Keratinocyte (primary cell): ENCODE data around the gene S100Z. TPM values are rescaled to one million over a fixed set of nuclear protein-coding genes. Genes with fewer than 3 reads are reported as not detected.

Experiments
- DNase-seq: peaks from one replicate; pipeline ENCODE4 v3.0.0-alpha.2; 2011; ENCODE audit warnings: low read depth, missing footprints, low spot score
- FAIRE-seq: peaks from 2 replicates; lab custom pipeline; 2011; peaks lifted over from hg19 to GRCh38; lab: Jason Lieb, UNC
- H2AFZ ChIP-seq: 2 replicates; pipeline ENCODE4 v1.6.0; 2012; ENCODE audit warnings: low read length, control low read depth, inconsistent platforms; ENCODE audit not compliant: control insufficient read depth
- H3K27ac ChIP-seq: 2 replicates; pipeline ENCODE4 v1.5.1; 2011; ENCODE audit warnings: low read length; ENCODE audit not compliant: control insufficient read depth, insufficient read depth
- H3K27me3 ChIP-seq: 3 replicates; pipeline ENCODE4 v1.6.0; 2011; ENCODE audit warnings: low read length; ENCODE audit not compliant: control insufficient read depth, insufficient read depth; ENCODE audit errors: extremely low read depth
- H3K36me3 ChIP-seq, 2 experiments: 2 replicates in 1 of 2; 3 replicates in 1 of 2; pipeline ENCODE4 v1.5.1; 2011; ENCODE audit warnings: low read length in 2 of 2, mild to moderate bottlenecking in 1 of 2; ENCODE audit not compliant: control insufficient read depth in 2 of 2, insufficient read depth in 2 of 2; ENCODE audit errors: extremely low read depth in 1 of 2
- H3K4me1 ChIP-seq: 3 replicates; pipeline ENCODE4 v1.5.1; 2011; ENCODE audit warnings: low read length; ENCODE audit not compliant: control insufficient read depth, insufficient read depth; ENCODE audit errors: extremely low read depth
- H3K4me2 ChIP-seq: 3 replicates; pipeline ENCODE4 v1.6.0; 2011; ENCODE audit warnings: low read depth, low read length; ENCODE audit not compliant: control insufficient read depth, insufficient read depth; ENCODE audit errors: extremely low read depth
- H3K4me3 ChIP-seq, 3 experiments: fragments of 200-600 bp in 1 of 3; sonication (generic) in 1 of 3; 2 replicates in 2 of 3; 3 replicates in 1 of 3; pipeline ENCODE4 v1.5.1; 2011 to 2016; ENCODE audit warnings: low read length in 3 of 3, mild to moderate bottlenecking in 3 of 3, control low read depth in 2 of 3, inconsistent platforms in 1 of 3, low read depth in 1 of 3, mixed read lengths in 1 of 3, mixed run types in 1 of 3, moderate library complexity in 1 of 3; ENCODE audit not compliant: control insufficient read depth in 2 of 3, insufficient read depth in 2 of 3; ENCODE audit errors: extremely low read depth in 1 of 3
- H3K79me2 ChIP-seq: 2 replicates; pipeline ENCODE4 v1.6.0; 2012; ENCODE audit warnings: low read length; ENCODE audit not compliant: control insufficient read depth, insufficient read depth
- H3K9ac ChIP-seq: 3 replicates; pipeline ENCODE4 v1.6.0; 2011; ENCODE audit warnings: low read length; ENCODE audit not compliant: control insufficient read depth, insufficient read depth; ENCODE audit errors: extremely low read depth
- H3K9me1 ChIP-seq: 3 replicates; pipeline ENCODE4 v1.6.0; 2011; ENCODE audit warnings: low read length; ENCODE audit not compliant: control insufficient read depth, insufficient read depth; ENCODE audit errors: extremely low read depth
- H3K9me3 ChIP-seq: 2 replicates; pipeline ENCODE4 v1.5.1; 2012; ENCODE audit warnings: low read depth, low read length; ENCODE audit not compliant: control insufficient read depth
- H4K20me1 ChIP-seq: 3 replicates; pipeline ENCODE4 v1.6.0; 2011; ENCODE audit warnings: low read length; ENCODE audit not compliant: control insufficient read depth, insufficient read depth; ENCODE audit errors: extremely low read depth
- EZH2 ChIP-seq: IDR thresholded peaks from one replicate; pipeline ENCODE4 v1.6.1; 2012; ENCODE audit warnings: inconsistent platforms, mild to moderate bottlenecking, low read length, moderate library complexity
- dilution Hi-C: fragments of 300-500 bp; cut with MboI; formaldehyde crosslinking; loops from one replicate; pipeline ENCODE4 v1.7.0; 2020; ENCODE audit warnings: low sequenced_read_pairs; ENCODE audit not compliant: extremely low pct_ligation_motif_present
- polyA plus RNA-seq, 5 experiments: library from polyadenylated mRNA; depleted of rRNA in 3 of 5; stranded (reverse) in 3 of 5; stranded (forward) in 1 of 5; unstranded in 1 of 5; fragments of >200 nt; gene quantifications; 1 replicate in 1 of 5; 2 replicates in 3 of 5; 3 replicates in 1 of 5; pipeline versions ENCODE4 v1.2.1 to v1.2.3, GENCODE V29; 2011 to 2012; ENCODE audit warnings: missing spikeins in 2 of 5, low read depth in 1 of 5, low replicate concordance in 1 of 5
- TF ChIP-seq, protein P1 (sequence below), 3 experiments: IDR thresholded peaks in 1 of 3; conservative IDR thresholded peaks in 1 of 3; optimal IDR thresholded peaks in 1 of 3; 2 replicates in 2 of 3; 3 replicates in 1 of 3; pipeline versions ENCODE3 to v1.5.1; 2011; ENCODE audit warnings: low read length in 3 of 3, mild to moderate bottlenecking in 3 of 3, moderate library complexity in 2 of 3, control low read depth in 1 of 3, inconsistent platforms in 1 of 3; ENCODE audit not compliant: insufficient read depth in 2 of 3; ENCODE audit errors: extremely low read depth in 1 of 3

S100Z gene
- polyA plus RNA-seq, 1 donor (not counting 4 experiments of a cell fraction or from before 2014, with no cell fraction given) = not detected

- no peak overlapping the region for H3K27ac ChIP-seq
- DNase-seq = no peak
- H3K4me3 ChIP-seq = no peak overlapping the region
- H4K20me1 ChIP-seq = no peaks in the 10 kb centered on the region
- no peak overlapping the region for H2AFZ ChIP-seq
- dilution Hi-C loops = no loop called here
- TF ChIP-seq EZH2 = no peak
- TF ChIP-seq, protein P1, sequence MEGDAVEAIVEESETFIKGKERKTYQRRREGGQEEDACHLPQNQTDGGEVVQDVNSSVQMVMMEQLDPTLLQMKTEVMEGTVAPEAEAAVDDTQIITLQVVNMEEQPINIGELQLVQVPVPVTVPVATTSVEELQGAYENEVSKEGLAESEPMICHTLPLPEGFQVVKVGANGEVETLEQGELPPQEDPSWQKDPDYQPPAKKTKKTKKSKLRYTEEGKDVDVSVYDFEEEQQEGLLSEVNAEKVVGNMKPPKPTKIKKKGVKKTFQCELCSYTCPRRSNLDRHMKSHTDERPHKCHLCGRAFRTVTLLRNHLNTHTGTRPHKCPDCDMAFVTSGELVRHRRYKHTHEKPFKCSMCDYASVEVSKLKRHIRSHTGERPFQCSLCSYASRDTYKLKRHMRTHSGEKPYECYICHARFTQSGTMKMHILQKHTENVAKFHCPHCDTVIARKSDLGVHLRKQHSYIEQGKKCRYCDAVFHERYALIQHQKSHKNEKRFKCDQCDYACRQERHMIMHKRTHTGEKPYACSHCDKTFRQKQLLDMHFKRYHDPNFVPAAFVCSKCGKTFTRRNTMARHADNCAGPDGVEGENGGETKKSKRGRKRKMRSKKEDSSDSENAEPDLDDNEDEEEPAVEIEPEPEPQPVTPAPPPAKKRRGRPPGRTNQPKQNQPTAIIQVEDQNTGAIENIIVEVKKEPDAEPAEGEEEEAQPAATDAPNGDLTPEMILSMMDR (optimal IDR thresholded peaks at IDR 0.05 in 1 of 3, IDR thresholded peaks at IDR 0.05 in 1 of 3, conservative IDR thresholded peaks at IDR 0.05 in 1 of 3; ENCODE audit: extremely low read depth in 1 of 3, insufficient read depth in 2 of 3, low read length in 3 of 3) = no peak
- H3K4me1 ChIP-seq = no peaks in the 10 kb centered on the region
- H3K9ac ChIP-seq = no peak overlapping the region
- no peaks in the 10 kb centered on the region for H3K27me3 ChIP-seq
- no peaks in the 10 kb centered on the region for H3K36me3 ChIP-seq
- H3K4me2 ChIP-seq = no peak overlapping the region
- no peak for FAIRE-seq
- H3K9me3 ChIP-seq = no peaks in the 10 kb centered on the region
- no peaks in the 10 kb centered on the region for H3K79me2 ChIP-seq
- H3K9me1 ChIP-seq = no peaks in the 10 kb centered on the region
These were observed 11.8 kb downstream of the S100Z start for GRCh38 chr5:76861612-76862011.

DNA sequence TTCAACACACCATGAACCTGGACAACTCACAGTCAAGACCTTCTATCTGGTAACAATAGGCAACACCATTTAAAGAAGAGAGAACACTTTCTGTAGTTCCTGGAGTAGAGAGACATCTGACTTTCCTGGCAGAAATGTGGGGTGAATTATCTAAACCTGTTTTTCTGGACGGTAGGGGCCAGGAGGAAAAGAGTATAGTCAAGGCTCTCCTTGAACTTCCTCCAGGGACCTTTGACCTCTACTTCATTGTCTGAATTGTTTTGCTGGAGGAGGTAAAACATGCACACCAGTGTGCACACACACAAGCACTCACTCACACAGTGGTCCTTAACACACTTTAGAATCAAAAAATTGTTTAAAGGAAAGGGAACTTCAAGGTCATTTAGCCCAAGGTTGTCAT lies 13.2 kb downstream of the S100Z start:
- Histone ChIP-seq H3K9me3 (no peaks in the 10 kb centered on the region), H3K4me2 (no peak overlapping the region), H3K27me3 (no peaks in the 10 kb centered on the region), H3K9me1 (no peaks in the 10 kb centered on the region), H4K20me1 (no peaks in the 10 kb centered on the region), H3K36me3 (no peaks in the 10 kb centered on the region), H3K4me1 (peaks cover 3% of the 10 kb centered on the region), H3K4me3 (no peak overlapping the region), H3K27ac (no peak overlapping the region), H3K79me2 (no peaks in the 10 kb centered on the region), H2AFZ (no peak overlapping the region), H3K9ac (no peak overlapping the region)
- dilution Hi-C loops = no loop called here
- DNase-seq = no peak
- FAIRE-seq = no peak
- TF ChIP-seq, protein P1 (optimal IDR thresholded peaks at IDR 0.05 in 1 of 3, IDR thresholded peaks at IDR 0.05 in 1 of 3, conservative IDR thresholded peaks at IDR 0.05 in 1 of 3; ENCODE audit: extremely low read depth in 1 of 3, insufficient read depth in 2 of 3, low read length in 3 of 3) = no peak
- TF ChIP-seq EZH2 = no peak
